AG04450 (cell line): ENCODE results near the gene WNK2. TPM values are rescaled to one million over a fixed set of nuclear protein-coding genes. Genes with fewer than 3 reads are reported as not detected.

Experiments used
- CTCF ChIA-PET: fragments of 300-600, 350-600 bp; formaldehyde crosslinking; extraction: SDS; loops from one replicate; lab custom pipeline; 2022; ENCODE audit warnings: antibody characterized with exemption, inconsistent platforms; lab: Charles Lee
- POLR2A ChIA-PET: fragments of 350-600 bp; formaldehyde crosslinking; extraction: SDS; loops from one replicate; lab custom pipeline; 2021; ENCODE audit warnings: antibody characterized with exemption, inconsistent platforms; lab: Yijun Ruan, JAX
- DNase-seq: peaks from one replicate; pipeline ENCODE4 v3.0.0-alpha.2; 2011; ENCODE audit warnings: low read depth, low spot score
- H3K27ac ChIP-seq: one replicate; pipeline ENCODE4 v1.5.1; 2012; ENCODE audit warnings: low read depth, low read length, control low read depth
- H3K27me3 ChIP-seq: one replicate; pipeline ENCODE4 v1.6.0; 2012; ENCODE audit warnings: low read length; ENCODE audit not compliant: control insufficient read depth, insufficient read depth
- H3K4me3 ChIP-seq: 2 replicates; pipeline ENCODE4 v1.5.1; 2011; ENCODE audit warnings: mild to moderate bottlenecking, low read depth, low read length, control low read depth
- H3K9me3 ChIP-seq: 2 replicates; pipeline ENCODE4 v1.5.1; 2012; ENCODE audit warnings: low read length; ENCODE audit not compliant: control insufficient read depth, insufficient read depth
- CTCF ChIP-seq: IDR thresholded peaks from 2 replicates; pipeline ENCODE4 v1.5.1; 2011; ENCODE audit warnings: low read depth, low read length, control low read depth, inconsistent platforms
- polyA plus RNA-seq: library from polyadenylated mRNA; depleted of rRNA; stranded (reverse); fragments of >200 nt; gene quantifications from 2 replicates; pipeline ENCODE4 v1.2.3, GENCODE V29; 2011

Gene WNK2
- polyA plus RNA-seq, 1 experiment: not detected

- CTCF ChIA-PET: no interaction called here
- no peak overlapping the region for H3K4me3 ChIP-seq
- no peaks in the 10 kb centered on the region for H3K9me3 ChIP-seq
- peaks cover 7% of the 10 kb centered on the region for H3K27me3 ChIP-seq
- no peak for DNase-seq
- POLR2A ChIA-PET: no interaction called here
- no peak for TF ChIP-seq CTCF
- H3K27ac ChIP-seq: no peak overlapping the region
Measured at GRCh38 chr9:93252116-93252780, 68.3 kb downstream of the WNK2 start.

GRCh38 chr9:93252781-93253530, 69.0 kb downstream of the WNK2 start:
- POLR2A ChIA-PET: no interaction called here
- TF ChIP-seq CTCF: no peak

GRCh38 chr9:93253633-93254032, 69.7 kb downstream of the WNK2 start:
- no peak overlapping the region for H3K27ac ChIP-seq
- H3K4me3 ChIP-seq: no peak overlapping the region
- ChIA-PET CTCF (interaction anchor here (1.1 kb wide), 1 partner anchor 145 kb away, joined by 3 read pairs; no protein-coding TSS in a partner anchor), POLR2A (no interaction called here)
- DNase-seq: no peak
- peaks cover 7% of the 10 kb centered on the region for H3K27me3 ChIP-seq
- no peak for TF ChIP-seq CTCF
- H3K9me3 ChIP-seq: no peaks in the 10 kb centered on the region

More at GRCh38 chr9:93252781-93253530, 69.0 kb downstream of the WNK2 start:
- DNase-seq: no peak
- Histone ChIP-seq H3K27ac (no peak overlapping the region), H3K4me3 (no peak overlapping the region), H3K9me3 (no peaks in the 10 kb centered on the region), H3K27me3 (peaks cover 7% of the 10 kb centered on the region)
- CTCF ChIA-PET: interaction anchor here (1.1 kb wide), 1 partner anchor 144 kb away, joined by 3 read pairs; no protein-coding TSS in a partner anchor

- CTCF ChIA-PET: interaction anchor here (1.1 kb wide), 1 partner anchor 145 kb away, joined by 3 read pairs; no protein-coding TSS in a partner anchor
- TF ChIP-seq CTCF: no peak
- Histone ChIP-seq H3K27ac (no peak overlapping the region), H3K9me3 (no peaks in the 10 kb centered on the region), H3K4me3 (no peak overlapping the region), H3K27me3 (peaks cover 7% of the 10 kb centered on the region)
- POLR2A ChIA-PET: no interaction called here
- DNase-seq: no peak
Measured at GRCh38 chr9:93254061-93254481, 70.1 kb downstream of the WNK2 start.
